Hypothalamus (tissue), 51 donors: ENCODE measurements around the gene PTRH1.
A peak's percentile ranks its signal among the peaks of the same experiment; 100 is the strongest.

Experiments used
- DNase-seq, 51 donors: peaks; one replicate each; lab custom pipeline; 2025; lab: John Stamatoyannopoulos, UW

The PTRH1 gene

GRCh38 chr9:127742435-127743088 is 27.1 kb upstream of the PTRH1 start:
- peak in 21 of 51 donors; percentile 9 to 59 (median 34) for DNase-seq

- peak in 44 of 51 donors; percentile 12 to 88 (median 60) for DNase-seq
Observed at GRCh38 chr9:127741831-127742434, 26.5 kb upstream of the PTRH1 start.

GRCh38 chr9:127739614-127740330 is 24.3 kb upstream of the PTRH1 start:
- DNase-seq: no peak

- DNase-seq: no peak
Observed at GRCh38 chr9:127738666-127739065, 23.2 kb upstream of the PTRH1 start.

- DNase-seq: peak in 1 of 51 donors; percentile 3
Observed at GRCh38 chr9:127735530-127736185, 20.2 kb upstream of the PTRH1 start.

GRCh38 chr9:127734747-127735529 is 19.5 kb upstream of the PTRH1 start, which contains the start of gene TOR2A:
Gene TOR2A (minus strand): TSS chr9:127735294. CDS start chr9:127735270, 24 bp downstream.
- peak; percentile 50 to 98 (median 94) for DNase-seq

- peak in 3 of 51 donors; percentile 25 to 46 (median 31) for DNase-seq
Observed at GRCh38 chr9:127734247-127734746, 18.8 kb upstream of the PTRH1 start.

GRCh38 chr9:127733614-127734013 is 18.2 kb upstream of the PTRH1 start:
- DNase-seq: no peak

GRCh38 chr9:127732444-127732843 is 17.0 kb upstream of the PTRH1 start:
- DNase-seq: no peak

- no peak for DNase-seq
Observed at GRCh38 chr9:127731938-127732337, 16.5 kb upstream of the PTRH1 start.

- DNase-seq: no peak
Observed at GRCh38 chr9:127730799-127731410, 15.4 kb upstream of the PTRH1 start.

GRCh38 chr9:127730262-127730661 is 14.8 kb upstream of the PTRH1 start:
- no peak for DNase-seq

- DNase-seq: no peak
Observed at GRCh38 chr9:127729522-127730256, 14.2 kb upstream of the PTRH1 start.

- DNase-seq: no peak
Observed at GRCh38 chr9:127728808-127729207, 13.3 kb upstream of the PTRH1 start.

- no peak for DNase-seq
Observed at GRCh38 chr9:127726871-127727270, 11.4 kb upstream of the PTRH1 start.

- DNase-seq: no peak
Observed at GRCh38 chr9:127724012-127724411, 8.5 kb upstream of the PTRH1 start.

- DNase-seq: peak in 1 of 51 donors; percentile 14
Observed at GRCh38 chr9:127723444-127723843, 8.0 kb upstream of the PTRH1 start.

GRCh38 chr9:127723013-127723412 is 7.5 kb upstream of the PTRH1 start:
- no peak for DNase-seq
